Germinal center (tissue), 1 donor: Measurements from ENCODE around the gene TAF5L.
A peak's percentile ranks its signal among the peaks of the same experiment; 100 is the strongest.
"Not testable (repeated sequence)": the region's sequence is repeated elsewhere in the genome, so short reads cannot be mapped to it uniquely, and the experiment has no call there.

Experiments used
- DNase-seq: peaks from one replicate; pipeline ENCODE4 v3.0.0; 2012; ENCODE audit warnings: mixed read lengths, low spot score

TAF5L gene

DNA sequence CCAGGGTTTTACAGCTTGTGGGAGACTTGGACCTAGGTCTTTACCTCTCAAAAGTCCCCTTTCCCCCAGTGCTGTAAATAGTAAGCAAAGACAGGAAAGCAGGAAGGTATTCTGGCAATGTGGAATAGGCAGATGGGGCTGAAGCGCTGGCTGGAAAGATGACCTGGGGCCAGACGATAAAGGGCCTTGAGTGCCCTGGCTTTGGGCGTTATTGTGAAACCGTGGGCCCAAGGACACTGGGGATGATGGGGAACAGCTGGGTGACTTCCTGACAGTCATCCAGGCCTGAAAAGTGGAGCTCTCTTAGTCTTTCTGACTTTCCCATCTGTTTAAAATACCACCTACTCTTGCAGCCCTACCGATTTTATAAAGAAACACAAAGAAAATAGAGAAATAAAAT lies 16.5 kb upstream of the TAF5L start:
- no peak for DNase-seq

DNA sequence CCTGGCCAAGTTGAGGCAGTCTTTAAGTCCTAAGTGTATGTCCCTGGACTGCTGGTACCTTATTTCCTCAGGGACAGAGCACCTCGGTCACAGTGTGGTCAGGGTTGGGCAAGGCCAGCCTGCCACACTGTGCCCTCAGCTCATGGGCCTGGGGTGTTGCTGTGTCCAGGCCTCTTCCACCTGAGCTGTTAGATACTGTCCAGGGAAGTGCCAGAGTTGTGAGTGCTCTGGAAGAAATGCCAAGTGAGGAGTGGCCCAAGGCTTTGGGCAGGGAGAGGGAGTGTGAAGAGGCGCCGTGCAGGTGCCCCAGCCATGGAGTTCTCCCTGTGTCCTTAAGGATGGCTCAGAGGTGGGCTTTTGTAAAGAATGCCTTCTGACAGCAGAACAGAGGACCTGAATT lies 15.4 kb upstream of the TAF5L start:
- DNase-seq = no peak

DNA sequence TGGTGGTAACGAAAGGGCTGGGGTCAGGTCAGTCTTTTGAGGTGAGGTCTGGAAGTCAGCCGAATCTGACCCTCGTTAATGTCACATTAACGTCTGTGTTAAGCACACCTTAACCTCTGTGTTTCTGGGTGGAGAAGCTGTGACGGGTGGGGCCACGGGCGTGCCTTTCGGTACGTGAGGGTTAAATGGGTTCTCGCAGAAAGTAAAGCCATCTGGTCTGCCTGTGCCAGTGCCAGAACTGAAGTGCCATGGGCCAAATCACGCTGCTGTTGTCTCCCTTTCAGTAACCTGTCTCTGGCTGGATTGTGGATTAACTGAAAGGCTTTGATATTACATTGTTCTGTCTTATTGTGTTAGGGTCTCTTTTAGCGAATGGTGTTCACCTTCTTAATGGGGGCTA lies 14.5 kb upstream of the TAF5L start:
- DNase-seq = no peak

GRCh38 chr1:229637746-229638145 lies 11.8 kb upstream of the TAF5L start:
- no peak for DNase-seq

GRCh38 chr1:229636042-229636441 lies 10.1 kb upstream of the TAF5L start:
- DNase-seq = no peak

DNA sequence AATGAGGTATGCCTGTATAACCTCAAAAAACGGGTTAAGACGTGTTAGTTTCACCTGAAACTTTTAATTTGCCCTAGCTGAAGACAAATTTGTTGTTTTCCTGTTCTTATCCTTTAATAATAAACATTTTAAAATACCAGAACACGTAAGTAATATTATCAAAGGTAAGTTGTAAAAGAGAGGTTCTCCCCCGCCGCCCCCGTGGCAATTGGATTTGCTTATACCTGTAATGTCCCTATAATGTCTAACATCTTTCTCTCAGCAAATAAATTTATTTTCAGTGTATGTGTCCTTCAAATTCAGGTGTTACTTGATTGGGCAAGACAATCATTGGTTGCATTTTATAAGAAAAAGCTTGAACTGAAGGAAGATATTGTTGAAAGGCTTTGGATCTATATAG lies 6.0 kb upstream of the TAF5L start:
- DNase-seq = no peak

DNA sequence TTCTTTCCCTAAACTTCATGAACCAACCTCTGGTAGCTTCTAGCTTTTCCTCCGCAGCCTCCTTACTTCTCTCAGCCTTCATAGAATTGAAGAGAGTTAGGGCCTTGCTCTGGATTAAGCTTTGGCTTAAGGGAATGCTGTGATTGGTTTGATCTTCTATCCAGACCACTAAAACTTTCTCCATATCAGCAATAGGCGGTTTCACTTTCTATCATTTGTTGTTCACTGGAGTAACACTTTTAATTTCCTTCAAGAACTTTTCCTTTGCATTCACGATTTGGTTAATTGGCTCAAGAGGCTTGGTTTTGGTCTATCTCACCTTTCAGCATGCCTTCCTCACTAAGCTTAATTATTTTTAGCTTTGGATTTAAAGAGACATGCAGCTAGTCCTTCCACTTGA lies 5.2 kb upstream of the TAF5L start:
- no peak for DNase-seq

- DNase-seq = no peak
These were observed 3.3 kb upstream of the TAF5L start for GRCh38 chr1:229629261-229629660.

DNA sequence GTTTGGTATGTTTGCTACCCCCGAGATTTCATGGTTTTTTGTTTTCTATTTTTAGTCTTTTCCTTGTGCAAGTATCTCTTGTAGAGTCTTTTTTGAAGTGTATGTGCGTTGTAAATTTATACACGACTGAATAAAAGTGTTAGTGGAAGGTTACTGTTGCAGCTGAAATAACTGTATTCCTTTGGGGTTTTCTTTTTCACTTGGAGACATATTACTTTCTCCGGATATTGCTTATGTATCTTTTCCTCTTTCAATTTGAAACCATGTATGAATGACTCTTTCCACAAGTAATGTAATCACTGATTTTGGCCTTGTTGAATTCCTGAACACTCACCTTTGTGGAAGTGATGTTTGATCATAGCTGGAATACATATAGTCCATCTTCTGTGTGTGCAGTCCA lies 1.1 kb upstream of the TAF5L start:
- no peak for DNase-seq

- DNase-seq = peak; percentile 76
These were observed 629 bp downstream of the TAF5L start for GRCh38 chr1:229625071-229625914.

DNA sequence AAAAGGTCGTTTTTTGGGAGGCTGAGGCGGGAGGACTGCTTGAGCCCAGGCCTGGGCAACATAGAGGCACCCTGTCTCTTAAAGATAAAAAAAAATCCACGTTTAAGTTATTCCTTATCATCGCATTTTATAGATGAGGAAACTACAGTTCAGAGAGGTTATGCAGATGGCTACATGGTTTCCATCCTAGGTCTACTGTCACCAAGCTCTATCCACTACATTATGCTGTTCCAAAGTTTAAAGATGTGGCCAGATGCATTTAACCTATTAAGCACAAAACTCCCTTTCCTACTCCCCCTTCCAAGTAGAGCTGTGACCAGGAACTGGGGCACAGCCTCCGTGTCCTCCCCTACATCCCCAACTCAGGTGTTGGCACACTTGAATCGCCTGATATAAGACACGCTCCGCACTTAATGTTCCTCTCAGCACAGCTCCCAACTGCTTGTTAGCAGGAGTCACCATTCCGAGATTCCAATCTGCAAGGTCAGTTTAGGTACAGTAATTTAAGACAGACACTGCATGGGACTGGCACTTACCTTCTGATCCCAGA lies 1.3 kb downstream of the TAF5L start:
- DNase-seq = no peak

DNA sequence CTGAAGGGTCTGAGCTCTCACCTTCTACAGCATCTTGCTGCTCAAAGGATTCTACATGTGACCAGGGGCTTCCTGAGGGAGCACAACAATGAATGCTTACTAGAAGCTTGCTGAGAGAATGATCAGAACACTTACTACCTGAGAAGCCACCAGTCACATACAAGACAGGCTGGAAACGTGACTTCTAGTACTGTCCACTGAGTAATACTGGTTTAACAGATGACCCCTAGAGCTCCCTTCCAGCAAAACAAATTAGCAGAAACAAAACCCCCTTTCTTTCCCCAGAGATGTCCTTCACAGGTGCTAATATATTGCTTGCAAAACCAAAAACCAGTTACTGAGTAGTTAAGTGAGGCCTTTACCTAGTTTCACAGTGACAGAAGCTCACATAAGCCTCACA lies 2.1 kb downstream of the TAF5L start:
- DNase-seq = no peak

DNA sequence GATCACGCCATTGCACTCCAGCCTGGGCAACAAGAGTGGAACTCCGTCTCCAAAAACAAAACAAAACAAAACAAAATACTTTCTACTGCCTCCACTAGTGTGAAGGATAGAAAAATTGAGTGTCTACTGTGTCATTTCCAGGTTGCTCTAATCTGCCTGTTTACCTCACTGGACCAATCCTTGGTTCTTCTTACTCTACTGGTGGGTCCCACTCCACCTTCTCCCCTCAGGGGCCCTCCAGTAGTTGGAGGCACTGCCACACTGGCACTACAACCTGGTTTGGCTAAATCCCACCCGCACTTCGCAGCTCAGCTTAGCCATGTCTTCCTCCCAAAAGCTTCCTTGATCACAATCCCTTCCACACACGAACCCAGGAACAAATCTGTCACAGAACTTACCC lies 2.7 kb downstream of the TAF5L start:
- DNase-seq = no peak

GRCh38 chr1:229622641-229623120 lies 3.2 kb downstream of the TAF5L start:
- not testable (repeated sequence) for DNase-seq

DNA sequence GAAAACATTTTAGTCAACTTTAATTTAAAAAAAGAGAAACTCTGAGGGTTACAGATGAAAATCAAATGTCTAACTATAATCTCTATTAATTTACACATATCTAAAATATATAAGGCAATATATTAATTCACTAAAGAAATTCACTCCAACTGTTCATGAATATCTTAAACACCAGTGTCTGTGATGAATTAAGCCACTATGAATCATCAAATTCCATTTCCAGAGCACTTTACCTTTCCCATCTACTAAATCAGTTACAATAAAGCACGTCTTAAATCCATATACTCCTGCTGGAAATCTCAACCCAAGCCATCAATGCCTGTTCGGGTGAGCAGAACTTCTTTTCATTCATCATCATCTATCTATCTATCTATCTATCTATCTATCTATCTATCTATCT lies 4.3 kb downstream of the TAF5L start:
- DNase-seq = no peak

GRCh38 chr1:229620876-229621275 lies 5.0 kb downstream of the TAF5L start:
- DNase-seq = no peak

- no peak for DNase-seq
These were observed 6.3 kb downstream of the TAF5L start for GRCh38 chr1:229619614-229620013.

GRCh38 chr1:229619002-229619401 lies 6.9 kb downstream of the TAF5L start:
- DNase-seq = no peak

- DNase-seq = no peak
These were observed 8.4 kb downstream of the TAF5L start for GRCh38 chr1:229617351-229618100.

- no peak for DNase-seq
These were observed 11.2 kb downstream of the TAF5L start for GRCh38 chr1:229614701-229615100.

GRCh38 chr1:229613938-229614337 lies 12.0 kb downstream of the TAF5L start:
- DNase-seq = no peak

GRCh38 chr1:229608590-229608989 lies 17.3 kb downstream of the TAF5L start:
- DNase-seq = no peak

GRCh38 chr1:229607370-229607769 lies 18.6 kb downstream of the TAF5L start:
- DNase-seq = no peak
